Measurements from ENCODE around the gene KAT2A.

DNA sequence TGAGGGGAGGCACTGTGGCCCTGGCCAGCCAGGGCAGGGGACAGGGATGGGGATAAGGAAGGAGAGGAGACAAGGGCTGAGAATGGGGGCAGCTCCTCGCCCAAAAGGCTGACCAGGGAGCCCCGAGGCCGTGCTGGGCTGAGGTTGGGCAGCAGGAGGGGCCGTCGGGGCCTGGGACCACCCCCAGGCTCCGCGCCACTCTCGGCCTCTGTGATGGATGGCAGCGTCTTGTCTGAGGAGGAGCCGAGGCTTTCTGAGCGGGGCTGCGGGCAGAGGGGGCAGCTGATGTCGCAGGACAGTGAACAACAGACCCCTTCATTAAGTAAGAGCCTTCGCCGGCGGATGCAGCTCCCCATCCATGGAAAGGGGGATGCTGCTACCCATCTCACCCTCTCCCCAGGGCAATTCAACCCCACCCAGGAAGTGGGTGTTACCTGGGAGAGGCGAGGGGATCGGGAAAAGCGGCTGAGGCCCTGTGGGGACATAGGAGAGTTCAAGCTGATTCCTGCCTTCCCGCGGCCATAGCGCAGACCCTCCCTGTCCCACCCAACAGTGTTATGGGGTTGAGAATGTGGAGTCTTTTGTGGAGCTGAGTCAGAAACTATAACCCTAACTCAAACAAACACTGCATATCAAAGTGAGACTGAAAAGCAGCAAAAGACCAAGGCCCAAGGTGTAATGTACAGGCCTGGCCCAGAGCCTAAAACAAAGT, 42.7 kb upstream of the KAT2A start:
- TF ChIP-seq, protein P1, sequence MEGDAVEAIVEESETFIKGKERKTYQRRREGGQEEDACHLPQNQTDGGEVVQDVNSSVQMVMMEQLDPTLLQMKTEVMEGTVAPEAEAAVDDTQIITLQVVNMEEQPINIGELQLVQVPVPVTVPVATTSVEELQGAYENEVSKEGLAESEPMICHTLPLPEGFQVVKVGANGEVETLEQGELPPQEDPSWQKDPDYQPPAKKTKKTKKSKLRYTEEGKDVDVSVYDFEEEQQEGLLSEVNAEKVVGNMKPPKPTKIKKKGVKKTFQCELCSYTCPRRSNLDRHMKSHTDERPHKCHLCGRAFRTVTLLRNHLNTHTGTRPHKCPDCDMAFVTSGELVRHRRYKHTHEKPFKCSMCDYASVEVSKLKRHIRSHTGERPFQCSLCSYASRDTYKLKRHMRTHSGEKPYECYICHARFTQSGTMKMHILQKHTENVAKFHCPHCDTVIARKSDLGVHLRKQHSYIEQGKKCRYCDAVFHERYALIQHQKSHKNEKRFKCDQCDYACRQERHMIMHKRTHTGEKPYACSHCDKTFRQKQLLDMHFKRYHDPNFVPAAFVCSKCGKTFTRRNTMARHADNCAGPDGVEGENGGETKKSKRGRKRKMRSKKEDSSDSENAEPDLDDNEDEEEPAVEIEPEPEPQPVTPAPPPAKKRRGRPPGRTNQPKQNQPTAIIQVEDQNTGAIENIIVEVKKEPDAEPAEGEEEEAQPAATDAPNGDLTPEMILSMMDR (IDR thresholded peaks at IDR 0.05; ENCODE audit: insufficient read depth, low read length, poor library complexity, severe bottlenecking) = no peak
- TF ChIP-seq EZH2phosphoT487 (conservative IDR thresholded peaks at IDR 0.05; ENCODE audit: low read length) = no peak
